Bronchial smooth muscle cell (primary cell): ENCODE measurements around the gene SLC4A2. TPM values are rescaled to one million over a fixed set of nuclear protein-coding genes. Genes with fewer than 3 reads are reported as not detected.

ENCODE experiments used
- total RNA-seq: library from RNA; depleted of rRNA; stranded (reverse); fragments of >200 nt; gene quantifications from 2 replicates; pipeline ENCODE4 v1.2.1, GENCODE V29; 2014

SLC4A2 gene, protein sequence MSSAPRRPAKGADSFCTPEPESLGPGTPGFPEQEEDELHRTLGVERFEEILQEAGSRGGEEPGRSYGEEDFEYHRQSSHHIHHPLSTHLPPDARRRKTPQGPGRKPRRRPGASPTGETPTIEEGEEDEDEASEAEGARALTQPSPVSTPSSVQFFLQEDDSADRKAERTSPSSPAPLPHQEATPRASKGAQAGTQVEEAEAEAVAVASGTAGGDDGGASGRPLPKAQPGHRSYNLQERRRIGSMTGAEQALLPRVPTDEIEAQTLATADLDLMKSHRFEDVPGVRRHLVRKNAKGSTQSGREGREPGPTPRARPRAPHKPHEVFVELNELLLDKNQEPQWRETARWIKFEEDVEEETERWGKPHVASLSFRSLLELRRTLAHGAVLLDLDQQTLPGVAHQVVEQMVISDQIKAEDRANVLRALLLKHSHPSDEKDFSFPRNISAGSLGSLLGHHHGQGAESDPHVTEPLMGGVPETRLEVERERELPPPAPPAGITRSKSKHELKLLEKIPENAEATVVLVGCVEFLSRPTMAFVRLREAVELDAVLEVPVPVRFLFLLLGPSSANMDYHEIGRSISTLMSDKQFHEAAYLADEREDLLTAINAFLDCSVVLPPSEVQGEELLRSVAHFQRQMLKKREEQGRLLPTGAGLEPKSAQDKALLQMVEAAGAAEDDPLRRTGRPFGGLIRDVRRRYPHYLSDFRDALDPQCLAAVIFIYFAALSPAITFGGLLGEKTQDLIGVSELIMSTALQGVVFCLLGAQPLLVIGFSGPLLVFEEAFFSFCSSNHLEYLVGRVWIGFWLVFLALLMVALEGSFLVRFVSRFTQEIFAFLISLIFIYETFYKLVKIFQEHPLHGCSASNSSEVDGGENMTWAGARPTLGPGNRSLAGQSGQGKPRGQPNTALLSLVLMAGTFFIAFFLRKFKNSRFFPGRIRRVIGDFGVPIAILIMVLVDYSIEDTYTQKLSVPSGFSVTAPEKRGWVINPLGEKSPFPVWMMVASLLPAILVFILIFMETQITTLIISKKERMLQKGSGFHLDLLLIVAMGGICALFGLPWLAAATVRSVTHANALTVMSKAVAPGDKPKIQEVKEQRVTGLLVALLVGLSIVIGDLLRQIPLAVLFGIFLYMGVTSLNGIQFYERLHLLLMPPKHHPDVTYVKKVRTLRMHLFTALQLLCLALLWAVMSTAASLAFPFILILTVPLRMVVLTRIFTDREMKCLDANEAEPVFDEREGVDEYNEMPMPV
- total RNA-seq = 53.1 and 64.0 TPM in 2 replicates

DNA sequence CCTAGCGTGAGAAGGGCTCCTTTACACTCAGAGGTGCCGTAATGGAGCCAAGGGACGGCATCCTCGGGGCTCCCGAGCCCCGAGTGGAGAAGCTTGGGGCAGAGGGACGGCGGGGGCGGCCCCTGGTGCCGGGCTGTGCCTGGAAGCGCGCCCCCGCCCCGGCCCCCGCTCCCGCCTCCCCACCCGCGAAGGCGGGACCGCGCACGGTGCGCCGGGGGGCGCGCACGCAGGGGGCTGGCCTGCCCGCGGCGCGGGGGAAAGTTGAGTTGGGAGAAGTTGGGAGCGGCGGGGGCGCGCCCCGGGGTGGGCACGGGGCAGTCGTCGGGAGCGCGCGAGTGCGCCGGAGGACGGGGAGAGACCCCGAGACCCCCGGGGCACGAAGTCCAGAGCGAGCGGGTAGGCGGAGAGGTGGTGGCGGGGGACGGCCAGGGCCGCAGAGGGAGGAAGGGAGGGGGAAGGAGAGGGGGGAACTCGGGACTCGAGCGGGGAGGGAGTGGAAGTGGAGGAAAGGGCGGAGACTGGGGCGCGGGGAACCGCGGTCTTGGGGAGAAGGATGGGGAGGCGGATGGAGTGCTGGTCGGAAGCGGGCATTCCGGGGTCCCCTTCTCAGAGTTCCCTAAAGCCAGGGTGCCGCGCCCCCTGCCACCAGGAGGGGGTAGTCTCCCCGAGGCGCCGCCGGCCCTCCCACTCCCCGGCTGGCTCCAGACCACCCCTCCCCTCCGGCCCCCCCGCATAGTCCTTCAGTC lies at the start of gene SLC4A2:
Gene SLC4A2, plus strand, starts transcription at position 223 of the 746 bp plus-strand sequence. CDS start 2,399 bp downstream, outside the sequence.

DNA sequence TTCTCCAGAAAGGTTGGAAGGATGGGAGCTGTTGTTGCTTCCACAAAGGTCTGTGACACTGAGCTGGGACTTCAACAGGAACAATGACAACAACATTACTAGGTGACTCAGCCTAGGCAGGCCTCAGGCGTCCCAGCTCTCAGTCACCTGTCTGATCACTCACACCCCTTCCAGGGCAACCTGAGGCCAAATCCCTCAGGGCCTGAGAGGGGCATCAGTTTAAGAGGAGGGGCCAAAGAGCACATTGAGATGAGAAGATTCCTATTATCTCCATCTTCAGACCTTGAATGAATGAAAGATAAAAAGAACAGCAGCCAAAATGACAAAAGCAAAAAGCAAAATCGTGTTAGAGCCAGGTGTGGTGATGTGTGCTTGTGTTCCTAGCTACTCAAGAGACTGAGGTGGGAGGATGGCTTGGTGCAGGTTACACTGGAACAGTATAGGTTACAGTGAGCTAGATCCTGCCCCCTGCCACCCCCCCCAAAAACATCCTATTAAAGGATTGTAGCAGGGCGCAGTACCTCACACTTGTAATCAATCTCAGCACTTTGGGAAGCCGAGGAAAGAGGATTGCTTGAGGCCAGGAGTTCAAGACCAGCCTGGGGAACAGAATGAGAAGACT lies 34.8 kb upstream of the SLC4A2 start, which contains the start of gene ATG9B:
Gene ATG9B, minus strand, starts transcription at position 60 of the 622 bp plus-strand sequence. CDS start 71 bp downstream, outside the sequence.

DNA sequence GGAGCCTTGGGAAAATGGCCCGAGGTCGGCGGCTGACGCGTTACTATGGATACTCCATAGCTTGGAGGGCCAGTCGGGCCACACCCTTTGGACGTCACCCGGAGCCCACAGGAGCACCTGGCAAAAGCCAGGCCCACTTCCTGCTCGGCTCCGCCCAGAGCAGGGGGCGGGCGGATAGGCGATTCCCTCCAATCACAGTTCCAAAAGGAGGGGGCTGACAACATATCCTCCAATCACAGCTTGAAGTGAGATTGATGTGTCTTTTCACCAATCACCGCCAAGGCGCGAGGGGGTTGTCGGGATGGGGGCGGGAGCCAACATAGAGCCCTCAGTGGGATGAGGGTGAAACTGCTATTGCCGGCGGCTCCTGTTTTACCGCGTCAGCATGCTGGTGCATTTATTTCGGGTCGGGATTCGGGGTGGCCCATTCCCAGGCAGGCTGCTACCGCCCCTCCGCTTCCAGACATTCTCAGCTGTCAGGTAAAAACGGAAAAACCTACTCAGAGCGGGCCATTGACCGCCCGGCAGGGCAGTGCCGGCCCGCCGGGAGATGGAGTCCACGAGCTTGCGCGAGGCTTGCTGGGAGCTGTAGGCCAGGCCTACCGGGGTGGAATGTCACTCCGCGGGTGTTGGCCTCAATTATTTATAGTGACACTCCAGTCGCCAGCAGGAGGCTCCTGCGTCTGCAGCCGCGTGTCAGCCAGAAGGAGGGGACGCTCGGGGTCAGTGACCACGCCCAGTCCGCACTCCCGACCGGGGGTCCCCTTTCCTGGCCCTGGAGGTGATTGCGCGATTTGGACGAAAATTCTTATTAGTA lies 31.1 kb upstream of the SLC4A2 start, which contains the start of gene ABCB8:
Gene ABCB8, plus strand, starts transcription at position 320 of the 817 bp plus-strand sequence. Its CDS starts 66 bp downstream, at position 386.

GRCh38 chr7:151047976-151048815 lies 11.2 kb upstream of the SLC4A2 start, which contains the start of gene ASIC3:
Gene ASIC3, plus strand, starts transcription at chr7:151048531. Its CDS starts 355 bp downstream, at chr7:151048886.

GRCh38 chr7:151057506-151057988 lies 1.8 kb upstream of the SLC4A2 start, which contains the start of gene CDK5:
Gene CDK5, minus strand, starts transcription at chr7:151057897. Its CDS starts 49 bp downstream, at chr7:151057848.

DNA sequence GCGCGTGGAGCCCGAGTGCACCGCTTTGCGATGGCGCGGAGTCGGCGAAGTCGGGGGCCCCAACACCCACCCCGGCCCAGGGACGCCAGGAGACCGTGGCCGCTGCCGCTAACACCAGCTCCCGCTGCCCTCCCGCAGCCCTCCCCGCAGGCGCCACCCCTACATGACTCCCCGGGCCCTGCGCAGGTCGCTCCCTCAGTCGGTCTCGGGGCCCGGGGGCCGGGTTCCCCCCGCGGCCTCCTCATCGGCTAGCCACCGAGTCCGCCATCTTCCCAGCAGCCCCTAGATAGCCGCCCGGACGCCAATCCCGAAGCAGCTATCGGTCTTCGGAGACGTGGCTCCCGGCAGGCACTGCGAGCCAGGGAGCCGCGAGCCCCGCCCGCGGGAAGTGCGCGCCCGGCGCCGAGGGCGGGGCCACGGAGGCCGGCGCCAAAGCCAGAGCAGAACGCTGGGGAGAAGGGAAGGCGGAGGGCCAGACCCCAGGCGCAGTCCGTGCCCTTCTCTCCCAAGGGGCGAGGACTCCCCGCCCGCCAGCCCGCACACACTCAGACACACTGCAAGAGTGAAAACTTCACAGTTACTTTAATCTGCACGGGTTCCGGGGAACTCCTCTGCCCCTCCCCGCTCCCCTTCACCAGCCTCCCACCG lies 21.3 kb downstream of the SLC4A2 start, which contains the start of gene FASTK:
Gene FASTK, minus strand, starts transcription at position 288 of the 648 bp plus-strand sequence. Its CDS starts 43 bp downstream, at position 245.

DNA sequence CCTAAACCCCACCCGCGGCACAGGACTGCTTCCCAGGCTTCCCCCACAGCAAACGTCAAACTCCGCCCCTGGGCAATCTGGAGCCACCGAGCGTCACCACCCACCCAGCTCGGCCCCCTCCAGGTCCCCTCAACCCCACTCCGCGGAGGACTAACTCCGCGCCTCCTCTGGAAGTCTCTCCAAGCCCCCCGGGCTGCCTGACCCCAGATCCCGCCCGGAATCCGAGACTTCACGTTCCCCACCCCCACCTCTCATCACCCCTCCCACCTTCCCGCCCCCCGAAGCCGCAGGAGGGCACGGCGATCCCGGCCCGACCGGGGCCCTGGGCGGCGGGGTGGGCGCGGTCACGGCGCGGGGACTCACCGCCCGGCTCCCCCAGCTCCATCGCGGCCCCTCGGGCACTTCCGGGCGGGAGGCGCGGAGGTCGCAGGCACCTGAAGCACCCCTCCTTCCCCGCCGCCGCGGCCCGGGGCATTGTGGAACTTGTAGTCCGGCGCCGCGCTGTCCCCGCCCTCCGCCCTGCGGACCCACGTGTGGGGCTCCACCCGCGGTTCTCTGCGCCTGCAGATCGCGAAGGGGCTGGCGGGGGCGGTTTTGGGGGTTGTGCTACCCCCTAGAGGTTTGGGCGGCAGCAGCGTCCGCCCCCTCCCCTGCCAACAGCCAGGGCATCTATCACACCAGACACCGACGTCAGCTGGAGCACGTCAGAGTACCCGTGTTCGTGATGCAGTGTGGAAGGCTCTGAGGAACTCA lies 23.9 kb downstream of the SLC4A2 start, which contains the start of gene TMUB1:
Gene TMUB1, minus strand, starts transcription at position 423 of the 753 bp plus-strand sequence. CDS start 930 bp downstream, outside the sequence.

GRCh38 chr7:151085691-151086620 lies 26.6 kb downstream of the SLC4A2 start, which contains the start of gene AGAP3:
Gene AGAP3, plus strand, starts transcription at chr7:151086475. Its CDS starts 267 bp downstream, at chr7:151086742.

Other genes with a start within 250 kb of the SLC4A2 start
- gene AOC1, start 207.1 kb upstream of the SLC4A2 start, total RNA-seq = not detected in 2 replicates
- gene KCNH2, start 81.3 kb upstream of the SLC4A2 start, total RNA-seq = under 0.01 and 0.17 TPM in 2 replicates
- 0.17 and 0.32 TPM in 2 replicates for gene NOS3, start 68.6 kb upstream of the SLC4A2 start, total RNA-seq
- under 0.01 TPM in 2 replicates for gene ATG9B, start 35.1 kb upstream of the SLC4A2 start, total RNA-seq
- 17.8 and 20.8 TPM in 2 replicates for gene ABCB8, start 31.1 kb upstream of the SLC4A2 start, total RNA-seq
- gene ASIC3, start 11.1 kb upstream of the SLC4A2 start, total RNA-seq = 0.09 TPM in 1 of 2 replicates, not detected in the other
- 29.6 TPM in 2 replicates for gene CDK5, start 1.7 kb upstream of the SLC4A2 start, total RNA-seq
- gene FASTK, start 21.2 kb downstream of the SLC4A2 start, total RNA-seq = 55.0 and 57.5 TPM in 2 replicates
- gene TMUB1, start 23.9 kb downstream of the SLC4A2 start, total RNA-seq = 11.6 and 15.6 TPM in 2 replicates
- 34.2 and 40.8 TPM in 2 replicates for gene AGAP3, start 26.9 kb downstream of the SLC4A2 start, total RNA-seq
- gene GBX1, start 108.1 kb downstream of the SLC4A2 start, total RNA-seq = not detected in 2 replicates
- not detected in 2 replicates for gene ASB10, start 127.7 kb downstream of the SLC4A2 start, total RNA-seq
- gene H2BK1, start 150.9 kb downstream of the SLC4A2 start, total RNA-seq = not detected in 2 replicates
- gene ABCF2, start 167.6 kb downstream of the SLC4A2 start, total RNA-seq = 31.0 and 42.7 TPM in 2 replicates
- 37.0 and 49.8 TPM in 2 replicates for gene CHPF2, start 172.9 kb downstream of the SLC4A2 start, total RNA-seq
- gene SMARCD3, start 189.1 kb downstream of the SLC4A2 start, total RNA-seq = 31.8 and 33.4 TPM in 2 replicates